NCI-H2196 (cell line): ENCODE results near the gene PCLO.

Source experiments
- DNase-seq: peaks from one replicate; lab custom pipeline; 2025; ENCODE audit not compliant: unreplicated experiment; lab: John Stamatoyannopoulos, UW

The PCLO gene

DNA sequence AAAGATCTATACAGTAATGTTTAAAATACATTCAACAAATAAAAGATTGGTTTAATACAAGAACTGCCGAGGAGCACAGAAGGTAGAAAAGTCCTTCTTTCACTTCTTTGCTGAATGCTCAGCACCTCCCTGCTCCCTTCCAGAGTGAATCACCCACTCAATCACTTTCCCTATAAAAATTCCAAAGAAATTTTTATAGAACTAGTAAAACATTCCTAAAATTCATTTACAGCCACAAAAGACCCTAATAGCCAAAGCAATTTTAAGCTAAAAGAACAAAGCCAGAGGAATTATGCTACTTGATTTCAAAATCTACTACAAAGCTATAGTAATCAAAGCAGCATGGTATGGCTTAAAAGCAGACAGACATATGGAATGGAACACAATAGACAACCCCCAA is 320.9 kb downstream of the PCLO start:
- DNase-seq: no peak

DNA sequence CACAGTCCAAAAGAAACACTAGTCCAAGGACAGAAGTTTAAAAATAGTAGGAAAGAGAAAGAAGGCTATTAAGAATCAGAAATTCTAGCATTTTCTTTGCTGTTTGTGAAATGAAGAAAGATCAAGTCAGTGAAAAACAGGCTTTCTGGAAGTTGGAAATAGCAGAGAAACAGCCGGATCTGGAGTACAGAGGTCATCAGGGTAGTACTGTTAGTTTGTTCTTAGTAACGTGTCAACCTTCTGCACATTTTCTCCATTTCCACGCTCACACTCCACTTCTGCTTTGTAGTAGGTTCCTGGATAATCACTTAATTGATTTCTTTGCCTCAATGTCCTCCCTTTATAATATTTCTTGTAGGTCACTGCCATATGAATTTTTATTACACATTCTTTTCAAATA is 322.6 kb downstream of the PCLO start:
- DNase-seq: no peak

DNA sequence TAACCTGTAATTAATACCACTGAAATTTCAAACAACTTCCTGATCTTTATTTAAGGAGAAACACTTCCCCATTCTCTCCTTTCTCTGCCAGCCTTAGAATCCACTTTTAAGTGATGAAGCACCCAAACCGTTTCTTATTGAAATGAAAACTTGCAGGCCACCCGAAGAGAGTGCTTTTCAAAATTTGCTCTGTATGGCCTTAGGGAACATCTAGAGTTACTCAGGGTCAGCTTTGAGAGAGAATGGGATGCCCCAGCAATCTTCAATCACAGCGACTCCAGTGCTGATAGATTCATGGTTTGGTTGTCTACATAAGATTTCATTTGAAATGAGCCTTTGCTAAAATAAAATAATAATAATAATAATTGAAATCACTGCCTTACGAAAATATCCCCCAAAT is 323.1 kb downstream of the PCLO start:
- DNase-seq: no peak

DNA sequence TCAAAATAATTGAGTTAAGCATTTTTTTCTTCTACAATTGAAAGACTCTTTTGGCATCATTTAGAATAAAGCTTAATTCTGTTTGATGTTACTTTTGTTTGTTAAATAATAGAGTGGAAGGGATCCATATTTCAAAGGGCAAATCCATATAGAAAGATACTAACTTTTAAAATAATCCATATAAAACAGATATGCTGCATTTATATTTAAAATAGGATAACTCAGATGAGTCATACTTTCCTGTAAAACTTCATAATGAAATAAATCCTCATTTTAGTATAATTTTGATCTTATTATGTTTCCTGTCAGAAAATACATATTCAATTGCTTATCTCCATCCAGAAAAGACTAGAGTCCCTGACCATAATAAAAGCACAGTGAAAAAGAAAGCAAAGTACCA is 323.6 kb downstream of the PCLO start:
- no peak for DNase-seq

DNA sequence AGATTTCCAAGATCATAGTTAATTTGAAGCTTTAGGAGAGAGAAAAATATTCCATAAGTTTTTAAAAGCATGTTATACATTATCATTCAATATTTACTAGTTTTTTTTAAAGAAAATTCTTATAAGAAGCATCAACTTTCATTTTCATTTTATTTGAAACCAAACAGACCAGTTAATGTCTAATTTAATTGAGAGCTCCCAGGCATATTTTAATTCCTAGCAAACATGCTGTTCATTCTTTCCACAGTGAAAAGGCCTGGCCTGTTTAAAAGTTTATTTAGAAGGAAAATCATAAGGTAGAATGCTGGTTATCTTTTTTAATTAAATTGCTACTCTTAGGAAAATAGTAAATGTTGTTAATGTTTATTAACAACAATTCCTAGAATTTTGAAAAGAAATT is 324.4 kb downstream of the PCLO start:
- DNase-seq: no peak

DNA sequence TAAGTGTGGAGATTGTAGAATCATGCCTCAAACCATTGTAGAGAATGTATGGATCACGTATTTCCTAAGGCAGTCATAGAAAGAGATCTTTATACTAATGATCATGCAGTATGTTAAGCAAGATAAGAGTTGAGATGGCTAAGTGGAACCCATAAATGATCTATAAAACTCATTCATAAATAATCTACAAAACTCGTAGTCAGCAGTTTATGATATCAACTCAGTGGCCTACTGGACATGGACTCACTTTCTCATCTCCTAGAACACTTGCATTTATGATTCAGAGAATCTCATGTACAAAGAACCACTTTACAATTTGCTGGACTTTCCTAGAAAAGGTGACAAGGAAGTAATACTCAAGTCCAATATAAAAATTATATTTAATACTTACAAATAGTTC is 339.6 kb downstream of the PCLO start:
- no peak for DNase-seq

DNA sequence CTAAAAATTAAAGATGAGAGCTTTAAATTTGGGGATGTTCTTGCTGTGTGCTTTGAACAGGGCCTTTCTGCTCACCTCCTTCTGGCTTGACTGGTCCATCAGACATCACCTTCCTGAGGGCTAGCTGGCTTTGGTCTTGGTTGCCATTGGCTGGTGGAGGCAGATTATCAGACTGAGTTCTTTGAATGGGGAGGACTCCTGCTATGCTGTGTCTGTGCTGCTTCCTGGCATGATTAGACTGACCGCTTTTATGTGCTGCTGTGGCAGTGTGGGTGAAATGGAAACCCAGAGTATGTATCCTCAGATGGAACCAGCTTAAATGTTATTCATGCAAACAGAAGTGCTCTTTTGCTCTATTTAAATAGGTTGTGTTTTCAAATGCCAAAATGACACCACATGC is 341.6 kb downstream of the PCLO start:
- DNase-seq: no peak

DNA sequence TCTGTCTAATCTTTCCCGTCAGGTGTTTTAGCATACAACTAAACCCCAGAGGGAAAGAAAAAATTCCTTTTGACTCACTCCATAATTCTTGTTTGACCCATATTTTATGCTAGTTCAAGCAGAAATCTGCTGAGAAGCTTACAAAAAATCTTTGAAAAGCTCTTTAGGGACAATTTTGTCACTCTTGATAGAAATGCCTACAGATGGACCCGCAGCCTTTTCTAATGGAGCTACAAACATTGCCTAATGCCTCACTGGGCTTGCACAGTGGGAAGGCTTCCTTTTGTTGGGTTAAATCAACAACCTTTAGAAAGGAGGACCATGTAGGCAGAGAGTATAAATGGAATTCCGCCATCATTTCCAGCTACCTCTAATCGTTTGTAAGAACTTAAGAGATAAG is 344.5 kb downstream of the PCLO start:
- DNase-seq: no peak

DNA sequence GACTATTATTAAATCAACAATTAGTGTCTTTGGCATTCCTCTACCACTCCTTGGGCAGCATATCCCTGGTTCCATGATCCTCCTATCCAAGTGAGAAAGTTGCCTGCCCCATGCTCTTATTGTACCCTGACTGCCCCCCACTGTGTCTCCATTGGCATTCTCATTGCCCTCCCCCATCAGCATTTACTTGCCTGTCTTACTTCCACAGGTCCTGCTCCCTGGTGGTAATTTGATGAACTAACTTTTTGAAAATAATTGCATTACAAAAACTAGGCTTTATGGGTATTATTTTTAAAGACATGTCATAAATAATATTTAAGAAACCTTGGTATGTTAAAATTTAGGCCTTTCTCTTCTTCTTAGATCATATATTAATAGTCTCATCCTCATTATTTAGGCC is 346.4 kb downstream of the PCLO start:
- no peak for DNase-seq

DNA sequence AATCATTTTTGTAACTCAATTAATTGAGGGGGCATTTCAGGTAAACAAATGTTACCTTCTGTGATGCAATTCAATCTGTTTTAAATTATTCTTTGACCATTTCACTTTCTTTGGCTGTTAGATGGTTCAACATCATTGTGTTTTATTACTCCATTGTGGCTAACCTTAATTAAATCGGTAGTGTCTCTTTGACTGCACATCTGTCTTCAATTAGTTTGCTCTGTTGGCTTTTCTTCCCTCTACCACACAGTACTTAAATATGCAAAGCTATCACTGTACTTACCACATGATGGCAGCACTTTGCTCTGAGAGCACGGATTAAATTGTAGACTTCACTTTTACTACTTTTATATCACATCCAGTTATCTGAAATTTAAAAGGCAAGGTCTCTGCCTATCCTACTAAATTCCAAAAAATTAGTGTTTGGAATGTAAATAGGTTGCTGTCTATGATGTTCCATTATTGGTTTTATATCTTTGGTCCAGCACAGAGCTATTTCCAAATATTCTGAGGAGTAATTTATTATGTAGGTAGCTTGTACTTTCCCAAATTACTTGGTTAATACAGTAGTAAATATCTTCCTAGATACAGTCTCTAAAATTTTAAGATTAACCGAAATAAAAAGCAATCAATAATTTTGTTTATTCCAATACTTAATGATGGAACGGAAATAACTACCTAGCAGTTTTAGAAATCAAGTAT is 352.0 kb downstream of the PCLO start:
- DNase-seq: peak; percentile 63

DNA sequence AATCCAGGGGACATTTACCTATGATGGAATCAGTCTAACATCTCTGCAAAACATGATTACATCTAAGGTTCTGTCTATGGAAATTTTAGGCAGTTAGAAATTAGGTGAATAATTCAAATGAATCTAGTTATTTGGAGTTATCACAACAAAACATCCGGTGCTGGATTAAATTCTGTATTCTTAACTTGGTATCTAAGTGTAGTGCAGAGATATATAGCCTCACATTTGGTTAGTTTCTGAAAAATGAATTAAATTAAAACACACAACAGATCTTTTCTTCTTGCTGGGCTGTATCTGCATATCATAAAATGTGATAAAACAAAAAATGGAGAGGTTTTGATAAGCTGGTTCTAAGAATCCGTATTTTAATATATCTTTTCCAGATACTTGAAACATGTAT is 354.1 kb downstream of the PCLO start:
- no peak for DNase-seq

DNA sequence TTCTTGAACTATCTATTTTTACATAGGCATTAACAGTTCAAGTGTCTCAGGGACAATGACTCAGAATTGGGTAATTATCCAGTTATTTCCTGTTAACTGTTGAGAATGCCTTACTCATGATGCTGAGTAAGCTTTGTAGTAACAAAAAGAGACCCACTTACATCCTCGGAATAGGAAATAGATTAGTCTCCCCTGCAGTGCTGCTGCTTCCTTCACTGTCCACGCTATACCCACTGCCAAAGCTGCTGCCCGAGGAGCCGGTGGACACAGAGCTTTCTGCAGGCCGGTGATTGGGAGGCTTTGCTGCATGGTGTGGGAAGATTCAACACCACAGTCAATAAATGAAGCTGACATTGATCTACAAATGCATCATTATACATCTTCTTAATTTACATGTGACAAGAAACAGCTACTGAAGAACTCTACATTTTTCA is 357.1 kb downstream of the PCLO start:
- no peak for DNase-seq

DNA sequence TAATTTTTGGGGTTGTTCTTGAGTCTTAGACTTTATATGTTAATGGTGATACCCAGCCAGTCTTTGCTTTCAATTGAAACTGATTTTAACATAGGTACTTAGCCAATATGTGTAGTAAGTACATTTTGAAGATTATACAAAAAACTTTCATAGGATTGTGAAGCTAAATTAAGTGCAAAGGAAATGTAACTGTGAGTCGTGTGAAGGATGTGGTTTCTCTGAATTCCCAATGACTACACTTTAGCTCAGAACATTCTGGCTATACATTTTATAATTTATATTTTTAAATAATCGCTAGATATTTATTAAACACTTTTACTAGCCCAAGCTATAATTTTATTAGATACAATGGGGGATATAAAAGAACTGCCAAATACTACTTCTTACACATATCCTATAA is 359.3 kb downstream of the PCLO start:
- no peak for DNase-seq

DNA sequence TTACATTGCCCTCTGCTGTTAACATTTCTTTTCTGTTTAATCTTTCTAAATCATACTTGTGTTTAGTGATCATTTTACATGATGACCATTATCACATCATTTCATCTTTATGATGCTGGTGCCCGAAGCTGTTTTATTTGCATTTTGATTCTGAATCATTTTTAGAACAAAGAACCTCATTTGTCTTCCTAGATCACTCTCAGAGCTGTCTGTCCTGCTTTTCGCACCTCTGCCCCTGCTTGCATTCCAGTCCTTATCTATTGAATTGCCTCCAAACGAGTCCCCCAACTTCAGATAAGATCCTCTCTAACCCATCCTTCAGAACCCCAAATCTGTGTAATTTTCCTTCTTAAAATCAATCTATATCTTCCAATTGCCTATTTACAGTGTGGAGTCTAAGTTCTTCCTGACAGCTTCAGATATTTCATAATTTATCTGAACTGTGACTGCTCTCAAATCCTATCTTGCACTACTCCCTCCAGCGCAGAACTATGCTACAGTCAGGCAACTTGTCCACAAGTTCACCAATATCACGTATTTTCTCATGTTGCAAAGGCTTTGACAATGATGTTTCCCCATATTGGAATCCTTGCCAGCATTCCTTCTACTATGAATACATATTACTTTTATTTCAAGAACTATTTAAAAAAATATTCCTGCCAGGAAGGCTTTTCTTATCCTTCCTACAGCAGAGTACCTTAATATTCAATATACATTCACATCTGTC is 372.6 kb downstream of the PCLO start:
- no peak for DNase-seq

DNA sequence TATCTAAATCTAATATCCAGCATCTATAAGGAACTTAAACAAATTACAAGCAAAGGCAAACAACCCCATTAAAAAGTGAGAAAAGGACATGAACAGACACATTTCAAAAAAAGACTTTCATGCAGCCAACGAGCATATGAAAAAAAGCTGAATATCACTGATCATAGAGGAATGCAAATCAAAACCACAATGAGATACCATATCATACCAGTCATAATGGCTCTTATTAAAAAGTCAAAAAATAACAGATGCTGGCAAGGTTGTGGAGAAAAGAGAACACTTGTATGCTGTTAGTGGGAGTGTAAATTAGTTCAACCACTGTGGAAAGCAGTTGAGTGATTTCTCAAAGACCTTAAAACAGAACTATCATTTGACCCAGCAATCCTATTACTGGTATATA is 384.7 kb downstream of the PCLO start:
- no peak for DNase-seq

DNA sequence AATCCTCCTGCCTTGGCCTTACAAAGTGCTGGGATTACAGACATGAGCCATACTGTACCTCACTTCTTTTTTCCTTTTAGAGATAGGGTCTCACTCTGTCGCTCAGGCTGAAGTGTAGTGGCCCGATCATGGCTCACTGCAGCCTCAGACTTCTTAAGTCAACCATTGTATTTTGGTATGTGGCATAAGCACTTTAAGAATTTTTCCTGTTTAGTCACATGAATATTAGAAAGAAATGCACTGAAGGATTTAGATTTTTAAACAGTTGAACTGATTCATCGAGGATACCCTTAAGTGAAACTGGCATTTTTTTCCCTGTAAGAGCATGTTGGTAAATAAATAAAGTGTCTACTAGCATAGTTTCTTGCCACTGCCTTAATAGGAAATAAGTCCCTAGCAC is 399.8 kb downstream of the PCLO start:
- no peak for DNase-seq

DNA sequence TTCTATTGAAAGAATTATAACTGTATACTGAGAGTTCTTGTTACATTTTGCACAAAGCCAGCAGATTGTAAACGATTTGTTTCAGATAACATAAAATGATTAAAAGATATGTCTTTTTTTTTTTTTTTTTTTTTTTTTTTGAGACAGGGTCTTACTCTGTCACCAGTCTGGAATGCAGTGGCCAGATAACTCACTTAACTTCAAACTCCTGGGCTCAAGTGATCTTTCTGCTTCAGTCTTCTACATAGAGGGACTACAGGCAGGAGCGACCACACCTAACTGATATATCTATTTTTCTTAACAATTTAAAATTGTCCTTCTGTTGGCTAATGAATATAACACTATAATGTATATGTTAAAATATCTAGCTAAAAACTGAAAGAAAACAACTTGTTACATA is 401.9 kb downstream of the PCLO start:
- no peak for DNase-seq

DNA sequence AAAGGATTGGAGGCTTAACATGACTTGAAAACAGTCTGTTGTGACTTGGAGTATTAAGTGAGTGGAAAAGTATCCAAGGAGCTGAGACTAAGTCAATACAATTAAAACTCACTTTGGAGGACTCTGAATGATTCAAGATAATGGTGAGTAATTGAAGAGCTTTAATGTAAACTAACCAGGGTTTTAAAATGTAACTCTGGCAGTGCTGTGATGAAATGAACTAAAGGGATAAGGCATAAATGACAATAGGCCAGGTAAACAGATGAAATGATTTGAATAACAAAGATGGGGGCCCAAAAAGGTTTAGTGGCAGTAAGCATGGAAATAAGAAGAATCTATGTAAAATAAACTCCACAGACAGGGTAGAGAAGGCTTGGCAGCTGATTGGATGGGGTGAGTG is 402.6 kb downstream of the PCLO start:
- DNase-seq: no peak

DNA sequence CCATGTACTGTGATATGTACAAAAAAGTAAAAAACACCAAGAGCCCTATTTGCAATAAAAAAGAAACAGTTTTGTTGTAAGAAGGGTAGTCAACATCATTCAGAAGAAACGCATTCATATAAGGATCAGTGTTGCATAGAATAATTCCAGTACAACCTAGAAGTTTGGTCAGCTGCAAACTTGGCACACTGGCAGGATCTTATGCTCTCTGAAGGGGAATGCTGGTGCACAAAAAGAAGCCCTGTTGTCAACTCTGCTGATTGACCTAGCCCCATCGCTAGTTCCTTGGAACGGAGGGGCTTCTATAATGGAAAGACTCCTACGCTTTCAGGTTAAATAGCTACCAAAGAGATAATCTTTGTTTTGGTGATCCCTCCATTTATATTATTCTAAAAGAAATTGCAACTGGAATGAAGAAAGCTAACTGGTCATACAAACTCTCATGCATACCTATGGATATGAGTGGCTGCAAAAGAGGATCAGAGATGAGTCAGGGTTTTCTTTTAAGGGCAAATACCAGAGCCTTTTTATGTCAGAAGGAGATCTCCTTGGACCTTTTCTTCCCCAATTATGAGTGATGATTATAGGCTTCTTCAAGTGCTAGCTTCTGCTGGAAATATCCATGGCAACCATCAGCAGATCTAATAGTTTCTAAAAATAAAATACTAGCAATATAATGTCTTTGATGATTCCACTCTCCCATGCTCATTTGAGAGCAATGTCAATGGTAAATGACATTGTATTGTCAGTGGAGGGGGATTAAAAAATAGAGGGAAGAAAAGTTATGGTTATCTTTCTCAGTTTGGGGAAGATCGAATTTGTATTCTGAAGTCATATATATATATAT is 406.8 kb downstream of the PCLO start:
- no peak for DNase-seq

DNA sequence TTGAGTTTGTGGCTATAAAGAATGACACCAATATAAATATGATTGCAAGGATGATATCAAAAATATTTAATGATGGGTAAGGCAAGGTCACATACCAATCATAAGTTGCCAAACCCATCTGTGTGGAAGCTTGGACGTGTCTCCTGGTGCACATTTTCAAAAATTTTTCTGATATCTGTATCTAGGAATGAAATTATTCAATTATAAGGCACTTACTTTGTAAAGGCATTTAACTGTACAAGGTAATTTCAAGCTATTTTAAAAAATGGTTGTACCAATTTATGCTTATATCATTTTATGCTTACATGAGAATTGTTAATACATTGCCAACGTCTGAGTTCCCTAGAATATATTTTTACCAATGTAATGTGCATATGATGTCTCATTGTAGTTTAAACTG is 412.7 kb downstream of the PCLO start:
- no peak for DNase-seq

DNA sequence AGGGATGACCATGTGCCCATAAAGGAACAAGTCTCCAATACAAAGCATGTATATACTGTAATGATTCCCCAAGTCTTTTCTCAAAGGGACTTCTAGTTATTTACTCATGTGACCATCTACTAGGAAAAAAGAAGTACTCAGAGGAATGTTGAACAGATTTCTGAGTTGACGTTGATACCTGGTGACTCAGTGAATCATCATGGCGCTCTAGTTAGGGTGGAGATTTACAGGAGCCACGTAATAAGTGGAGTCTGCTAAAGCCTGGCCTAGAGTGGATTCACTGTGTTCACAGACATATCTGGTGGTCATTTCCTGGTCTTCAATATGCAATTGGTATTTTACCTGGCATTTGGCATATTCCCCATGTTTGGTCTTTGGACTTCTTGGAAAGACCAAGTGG is 416.9 kb downstream of the PCLO start:
- no peak for DNase-seq

DNA sequence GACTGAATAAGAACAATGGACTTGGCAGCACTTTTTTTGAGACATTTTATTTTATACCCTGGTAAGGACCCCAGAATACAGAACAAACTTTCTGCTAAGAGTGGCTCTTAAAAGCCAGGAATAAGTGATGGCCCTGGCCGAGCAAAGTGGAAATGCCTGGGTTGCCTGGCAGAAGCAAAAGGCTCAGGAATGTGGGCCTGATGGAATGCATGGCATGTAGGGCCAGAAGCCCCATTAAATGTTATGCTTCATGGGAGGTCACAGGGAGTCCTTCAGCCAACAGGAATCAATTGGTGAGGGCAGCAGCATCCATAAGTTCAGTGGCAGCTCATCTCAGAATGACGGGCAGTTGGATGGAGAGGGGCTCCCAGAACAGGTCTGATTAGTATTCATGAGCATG is 417.6 kb downstream of the PCLO start:
- no peak for DNase-seq
